NOMO-1 treated with DMSO at 0.1 percent for 48 hours (cell line): Measurements from ENCODE around the gene CXCL6.
A peak's percentile ranks its signal among the peaks of the same experiment; 100 is the strongest.

Experiments
- DNase-seq: peaks from one replicate; lab custom pipeline; 2025; ENCODE audit not compliant: unreplicated experiment; lab: John Stamatoyannopoulos, UW

The CXCL6 gene

DNA sequence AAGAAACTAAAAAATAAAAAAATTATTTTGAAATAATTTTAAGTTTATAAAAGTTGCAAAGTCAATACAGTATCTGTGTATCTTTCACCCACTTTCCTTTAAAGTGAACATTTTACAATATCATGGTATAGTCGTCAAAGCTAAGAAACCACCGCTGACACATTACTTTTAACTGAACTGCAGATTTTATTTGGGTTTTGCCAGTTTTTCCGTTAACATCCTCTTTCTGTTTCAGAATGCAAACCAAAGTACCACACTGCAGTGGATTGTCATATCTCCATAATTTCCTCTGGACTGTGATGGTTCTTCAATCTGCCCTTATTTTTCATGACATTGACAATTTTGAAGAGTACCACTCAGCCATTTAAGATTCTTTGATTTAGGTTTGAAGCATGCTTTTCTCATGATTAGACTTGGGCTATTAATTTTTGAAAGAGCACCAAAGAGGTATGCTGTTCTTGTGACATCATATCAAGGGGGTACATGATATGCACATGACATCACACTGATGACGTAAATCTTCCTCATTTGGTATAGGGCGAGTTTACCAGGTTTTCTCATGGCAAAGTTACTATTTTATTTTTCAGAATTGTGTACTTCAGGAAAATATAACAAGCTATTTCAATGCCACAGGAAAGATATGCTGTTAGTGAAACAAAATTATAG, 29.1 kb downstream of the CXCL6 start:
- peak; percentile 5 for DNase-seq

DNA sequence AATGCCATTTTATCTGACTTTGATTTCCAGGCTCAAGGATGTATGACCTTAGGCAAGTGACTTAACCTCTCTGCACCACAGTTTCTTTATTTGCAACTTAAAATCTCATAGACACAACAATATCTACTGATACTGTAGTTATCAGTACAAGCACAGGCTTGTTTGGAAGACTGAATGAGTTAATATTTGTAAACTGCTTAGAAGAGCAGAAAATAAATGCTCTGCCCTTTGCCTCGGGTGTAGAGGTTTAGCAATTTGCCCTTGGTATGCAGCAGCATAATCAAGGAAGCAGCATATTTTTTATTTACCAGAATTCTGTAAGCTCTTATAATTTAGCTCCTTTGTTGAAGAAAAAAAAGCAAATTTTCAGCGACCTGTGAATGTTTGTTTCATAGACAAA, 29.8 kb downstream of the CXCL6 start:
- no peak for DNase-seq

DNA sequence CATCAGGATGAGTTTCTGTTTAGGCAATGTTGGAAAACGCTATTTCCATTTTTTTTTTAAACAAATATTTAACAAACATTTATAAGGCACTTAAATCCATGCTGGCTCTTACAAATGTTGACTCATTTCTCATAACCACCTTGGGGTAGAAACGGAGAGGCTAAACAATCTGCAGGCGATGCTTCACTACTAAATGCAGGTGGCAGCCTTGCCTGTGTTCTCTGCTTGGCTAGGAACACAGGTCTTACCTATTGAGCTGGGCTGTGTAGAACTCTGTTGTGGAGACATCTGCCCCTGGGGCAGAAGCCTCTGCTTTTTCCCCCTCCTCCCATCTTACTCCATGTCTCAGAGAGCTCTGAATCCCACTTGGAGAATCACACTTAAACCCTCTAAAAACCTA, 31.3 kb downstream of the CXCL6 start:
- no peak for DNase-seq

DNA sequence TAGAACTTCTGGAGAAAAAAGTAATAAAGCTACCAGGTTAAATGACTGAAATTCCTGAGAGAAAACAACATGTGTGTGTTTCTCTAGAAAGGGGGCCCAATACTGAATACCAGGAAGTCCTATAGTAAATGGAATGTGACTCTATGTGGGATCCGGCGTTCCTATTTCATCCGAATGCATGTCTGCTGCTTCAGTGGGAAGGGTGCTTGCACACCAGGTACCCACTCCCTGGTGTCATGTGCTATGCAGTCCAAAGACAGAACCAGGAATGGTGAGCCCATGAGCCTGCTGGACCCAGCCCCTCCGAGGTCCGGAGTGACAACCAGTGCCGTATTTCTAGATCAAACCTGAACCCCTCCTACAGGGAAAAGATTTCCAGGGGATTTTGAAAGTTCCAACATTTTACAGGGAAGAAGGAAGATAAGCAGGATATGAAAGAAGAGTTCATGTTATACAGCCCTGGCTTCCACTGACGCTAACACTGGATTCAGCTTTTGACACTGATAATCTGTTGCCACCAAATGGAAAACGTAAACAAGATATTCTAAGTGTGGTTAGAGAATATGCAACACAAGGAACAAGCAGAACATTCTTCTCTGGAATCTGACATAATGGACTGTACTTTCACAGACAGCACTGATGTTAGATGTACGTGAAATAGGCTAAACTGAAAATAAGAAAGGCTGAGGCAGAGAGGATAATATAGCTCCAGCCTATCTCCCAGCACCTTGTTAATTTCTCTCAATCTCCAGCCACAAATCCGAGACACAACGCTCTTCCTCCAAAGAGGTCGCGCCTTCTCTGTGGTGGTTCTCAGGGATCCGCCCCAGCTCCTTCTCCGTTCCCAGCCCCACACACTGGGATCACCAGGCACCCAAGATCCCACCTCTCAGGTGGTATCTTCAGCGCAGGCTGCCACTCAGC, 32.0 kb downstream of the CXCL6 start:
- DNase-seq: no peak

DNA sequence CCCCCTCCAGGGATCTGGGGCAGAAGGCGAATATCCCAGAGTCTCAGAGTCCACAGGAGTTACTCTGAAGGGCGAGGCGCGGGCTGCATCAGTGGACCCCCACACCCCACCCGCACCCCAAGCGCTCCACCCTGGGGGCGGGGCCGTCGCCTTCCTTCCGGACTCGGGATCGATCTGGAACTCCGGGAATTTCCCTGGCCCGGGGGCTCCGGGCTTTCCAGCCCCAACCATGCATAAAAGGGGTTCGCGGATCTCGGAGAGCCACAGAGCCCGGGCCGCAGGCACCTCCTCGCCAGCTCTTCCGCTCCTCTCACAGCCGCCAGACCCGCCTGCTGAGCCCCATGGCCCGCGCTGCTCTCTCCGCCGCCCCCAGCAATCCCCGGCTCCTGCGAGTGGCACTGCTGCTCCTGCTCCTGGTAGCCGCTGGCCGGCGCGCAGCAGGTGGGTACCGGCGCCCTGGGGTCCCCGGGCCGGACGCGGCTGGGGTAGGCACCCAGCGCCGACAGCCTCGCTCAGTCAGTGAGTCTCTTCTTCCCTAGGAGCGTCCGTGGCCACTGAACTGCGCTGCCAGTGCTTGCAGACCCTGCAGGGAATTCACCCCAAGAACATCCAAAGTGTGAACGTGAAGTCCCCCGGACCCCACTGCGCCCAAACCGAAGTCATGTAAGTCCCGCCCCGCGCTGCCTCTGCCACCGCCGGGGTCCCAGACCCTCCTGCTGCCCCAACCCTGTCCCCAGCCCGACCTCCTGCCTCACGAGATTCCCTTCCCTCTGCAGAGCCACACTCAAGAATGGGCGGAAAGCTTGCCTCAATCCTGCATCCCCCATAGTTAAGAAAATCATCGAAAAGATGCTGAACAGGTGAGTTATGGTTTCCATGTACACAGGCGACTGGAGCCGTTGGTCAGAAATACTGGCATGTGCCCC, 32.9 kb downstream of the CXCL6 start, which contains the start of gene CXCL1:
Gene CXCL1 (plus strand): TSS at position 264 of the 926 bp plus-strand sequence. CDS start 78 bp downstream, at position 342.
- peak; percentile 15 for DNase-seq

DNA sequence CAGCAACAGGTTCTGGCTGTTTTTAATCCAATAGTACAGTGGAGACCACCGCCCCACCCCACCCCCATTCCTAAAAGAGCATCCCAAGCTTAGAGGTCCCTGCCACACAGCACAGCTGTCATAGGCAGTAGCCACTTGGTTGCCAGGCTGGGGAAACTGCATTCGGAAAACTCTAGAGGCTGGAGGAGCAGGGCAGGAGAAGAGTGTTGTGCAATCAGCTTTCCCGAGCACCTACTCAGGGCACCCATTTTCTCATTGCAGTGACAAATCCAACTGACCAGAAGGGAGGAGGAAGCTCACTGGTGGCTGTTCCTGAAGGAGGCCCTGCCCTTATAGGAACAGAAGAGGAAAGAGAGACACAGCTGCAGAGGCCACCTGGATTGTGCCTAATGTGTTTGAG, 33.8 kb downstream of the CXCL6 start:
- DNase-seq: no peak

DNA sequence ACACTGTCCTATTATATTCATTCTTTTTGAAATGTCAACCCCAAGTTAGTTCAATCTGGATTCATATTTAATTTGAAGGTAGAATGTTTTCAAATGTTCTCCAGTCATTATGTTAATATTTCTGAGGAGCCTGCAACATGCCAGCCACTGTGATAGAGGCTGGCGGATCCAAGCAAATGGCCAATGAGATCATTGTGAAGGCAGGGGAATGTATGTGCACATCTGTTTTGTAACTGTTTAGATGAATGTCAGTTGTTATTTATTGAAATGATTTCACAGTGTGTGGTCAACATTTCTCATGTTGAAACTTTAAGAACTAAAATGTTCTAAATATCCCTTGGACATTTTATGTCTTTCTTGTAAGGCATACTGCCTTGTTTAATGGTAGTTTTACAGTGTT, 34.3 kb downstream of the CXCL6 start:
- no peak for DNase-seq

DNA sequence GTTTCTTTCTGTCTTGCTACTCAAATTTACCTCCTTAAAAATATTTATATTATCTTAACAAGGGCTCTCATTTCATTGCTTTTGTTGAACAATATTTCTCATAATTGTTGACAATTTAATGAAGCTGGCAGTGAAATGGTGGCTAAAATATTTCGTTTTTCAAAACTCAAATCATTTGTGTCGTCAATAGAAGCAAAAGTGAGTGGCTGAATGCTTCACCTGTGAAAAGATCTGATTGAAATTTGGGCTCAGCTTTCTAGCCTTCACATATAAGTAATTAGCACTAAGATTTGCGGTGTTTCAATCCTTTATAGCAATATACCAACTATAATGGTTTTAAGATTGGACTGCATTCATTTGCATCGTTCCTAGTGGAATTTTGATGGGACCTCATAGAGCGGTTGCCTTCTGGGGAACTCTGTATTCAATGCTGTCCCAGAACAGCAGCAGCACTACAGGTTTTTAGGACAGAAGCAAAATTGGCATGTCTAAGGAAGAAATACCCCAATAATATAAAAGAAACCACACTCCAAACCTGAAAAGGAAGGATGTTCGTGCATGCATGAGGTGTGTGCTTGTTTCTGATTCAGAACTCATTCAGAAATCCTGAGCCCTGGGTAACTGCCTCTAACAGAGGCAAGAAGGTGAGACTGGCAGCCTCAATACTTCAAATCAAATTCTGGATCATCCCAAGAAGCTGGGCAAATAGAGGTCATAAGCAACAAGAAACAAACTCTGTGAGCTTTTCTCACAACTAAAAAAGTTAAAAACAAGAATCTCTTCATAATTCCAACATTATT, 35.2 kb downstream of the CXCL6 start:
- no peak for DNase-seq

DNA sequence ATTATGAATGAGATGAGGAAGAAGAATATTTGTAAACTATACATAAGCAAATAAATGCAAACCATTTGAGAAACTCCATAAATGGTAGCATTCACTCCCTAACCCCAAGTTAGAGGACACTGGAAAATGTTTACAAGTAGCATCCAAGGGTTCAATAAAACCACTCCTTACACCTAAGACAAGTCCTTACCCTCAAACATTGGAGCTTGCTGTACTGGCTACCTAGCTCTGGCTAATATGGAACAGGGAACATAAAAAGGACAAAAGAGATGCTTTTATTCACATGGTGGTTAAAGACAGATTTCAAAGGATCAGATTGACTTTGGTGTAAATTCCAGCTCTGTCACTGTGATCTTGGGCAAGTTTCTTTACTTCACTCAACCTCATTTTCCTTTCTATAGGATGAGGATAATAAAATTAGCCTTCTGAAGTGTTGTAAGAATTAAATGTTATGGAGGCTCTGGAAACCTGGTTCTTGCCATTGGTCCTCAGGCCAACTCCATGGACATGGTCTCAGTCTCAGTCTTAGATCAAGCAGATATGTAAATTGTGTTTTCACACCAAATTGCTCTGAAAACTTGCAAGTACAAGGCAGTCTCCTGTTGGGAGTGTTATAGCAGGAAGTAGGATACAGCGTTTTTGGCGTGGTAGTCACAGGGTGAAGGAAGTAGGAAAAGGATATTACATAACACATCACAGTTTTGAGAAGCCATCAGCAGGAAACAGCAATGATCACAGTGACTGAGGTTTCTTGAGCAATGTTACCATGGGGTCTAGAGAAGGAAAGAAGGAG, 36.0 kb downstream of the CXCL6 start:
- peak; percentile 81 for DNase-seq

DNA sequence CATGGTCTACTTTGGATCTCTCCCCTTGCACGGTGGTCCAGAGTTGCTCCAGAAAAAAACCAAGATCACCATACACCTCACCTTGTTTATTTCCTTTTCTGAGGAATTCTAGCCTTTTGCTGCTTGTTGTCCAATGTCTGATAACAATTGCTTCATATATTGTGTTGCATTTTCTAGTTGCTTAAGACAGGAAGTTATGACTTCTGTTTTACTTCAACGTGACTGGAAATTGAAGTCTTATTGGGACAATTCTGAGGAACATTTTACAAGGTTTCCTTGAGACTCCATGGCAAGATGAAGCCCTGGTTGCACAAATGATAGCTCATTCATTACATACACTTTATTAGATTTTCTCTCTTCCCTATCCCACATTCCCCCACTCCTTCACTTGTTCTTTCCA, 37.9 kb downstream of the CXCL6 start:
- DNase-seq: peak; percentile 40

DNA sequence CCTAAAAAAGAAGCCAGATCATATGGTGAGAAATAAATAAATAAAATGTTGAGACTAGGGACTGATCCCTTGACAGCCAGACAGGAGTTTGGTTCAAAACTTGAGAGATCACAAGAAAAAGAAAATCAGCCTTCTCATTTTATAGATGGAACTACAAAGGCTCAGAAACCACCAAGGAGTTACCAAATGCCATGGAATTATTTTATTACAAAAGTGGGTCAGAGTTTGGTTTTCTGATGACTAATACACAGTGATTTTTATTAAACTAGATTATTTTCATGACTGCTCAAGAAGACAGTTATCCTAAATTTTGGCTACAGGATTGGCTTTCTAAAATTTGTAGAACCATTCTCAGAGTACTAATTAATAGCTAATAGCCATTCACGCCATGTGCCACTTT, 38.9 kb downstream of the CXCL6 start:
- no peak for DNase-seq

DNA sequence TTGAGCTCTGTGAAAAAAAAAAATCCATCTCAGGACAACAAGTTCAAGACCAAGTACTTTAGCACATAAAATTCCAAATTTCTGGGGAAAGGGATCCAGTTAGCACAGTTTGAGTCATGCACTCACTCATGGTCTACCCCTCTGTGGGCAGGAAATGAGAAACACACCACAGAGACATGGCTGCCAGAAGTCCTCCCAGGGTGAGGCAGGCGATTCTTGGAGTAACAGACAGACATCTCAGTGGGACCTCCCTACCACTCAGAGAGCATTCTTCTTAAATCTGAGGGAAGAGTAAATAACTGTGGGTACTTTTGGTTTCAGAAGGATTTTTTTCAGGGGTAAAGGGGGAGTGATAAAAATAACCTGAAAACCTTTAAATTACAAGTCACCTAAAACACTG, 46.8 kb downstream of the CXCL6 start:
- DNase-seq: no peak

DNA sequence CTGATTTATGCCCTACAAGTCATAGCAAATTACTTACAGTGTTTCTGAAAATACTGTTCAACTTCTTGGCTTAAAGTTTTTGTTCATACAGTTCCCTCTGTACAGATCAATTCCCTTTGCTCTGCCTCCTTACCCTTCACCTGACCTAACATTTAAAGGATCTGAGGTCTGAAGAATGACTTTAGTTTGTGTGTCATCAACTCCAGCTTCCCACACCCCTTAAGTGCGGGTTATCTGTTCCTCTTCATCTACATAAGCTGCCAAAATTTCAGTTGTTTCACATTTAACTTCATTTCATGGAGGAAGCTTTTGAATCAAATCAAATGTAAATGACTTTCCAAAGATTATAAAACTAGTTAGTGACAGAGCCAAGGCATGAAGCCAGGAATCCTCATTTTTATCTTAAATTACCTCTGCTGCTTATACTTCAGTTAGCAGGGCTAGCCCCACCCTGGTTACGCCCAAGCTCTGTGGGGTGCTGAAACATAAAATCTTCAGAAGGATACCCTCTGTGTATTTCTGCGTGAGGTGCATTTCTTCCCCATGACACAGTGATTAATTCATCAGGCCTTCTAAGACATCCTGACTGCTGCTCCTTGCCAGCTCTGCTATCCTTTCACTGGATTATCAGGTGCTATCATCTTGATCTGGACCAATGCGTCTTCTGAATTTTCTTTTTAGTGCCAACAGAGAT, 49.2 kb downstream of the CXCL6 start:
- DNase-seq: no peak
